Endometrium (tissue), 2 donors: Measurements from ENCODE around the gene ANKMY1.

Experiments used
- FAIRE-seq: peaks from 2 replicates; lab custom pipeline; 2012; peaks lifted over from hg19 to GRCh38; lab: Jason Lieb, UNC
- donor health status: control.
- donor health status: control.

The ANKMY1 gene

GRCh38 chr2:240594511-240595380 lies 37.0 kb upstream of the ANKMY1 start:
- FAIRE-seq: no peak

DNA sequence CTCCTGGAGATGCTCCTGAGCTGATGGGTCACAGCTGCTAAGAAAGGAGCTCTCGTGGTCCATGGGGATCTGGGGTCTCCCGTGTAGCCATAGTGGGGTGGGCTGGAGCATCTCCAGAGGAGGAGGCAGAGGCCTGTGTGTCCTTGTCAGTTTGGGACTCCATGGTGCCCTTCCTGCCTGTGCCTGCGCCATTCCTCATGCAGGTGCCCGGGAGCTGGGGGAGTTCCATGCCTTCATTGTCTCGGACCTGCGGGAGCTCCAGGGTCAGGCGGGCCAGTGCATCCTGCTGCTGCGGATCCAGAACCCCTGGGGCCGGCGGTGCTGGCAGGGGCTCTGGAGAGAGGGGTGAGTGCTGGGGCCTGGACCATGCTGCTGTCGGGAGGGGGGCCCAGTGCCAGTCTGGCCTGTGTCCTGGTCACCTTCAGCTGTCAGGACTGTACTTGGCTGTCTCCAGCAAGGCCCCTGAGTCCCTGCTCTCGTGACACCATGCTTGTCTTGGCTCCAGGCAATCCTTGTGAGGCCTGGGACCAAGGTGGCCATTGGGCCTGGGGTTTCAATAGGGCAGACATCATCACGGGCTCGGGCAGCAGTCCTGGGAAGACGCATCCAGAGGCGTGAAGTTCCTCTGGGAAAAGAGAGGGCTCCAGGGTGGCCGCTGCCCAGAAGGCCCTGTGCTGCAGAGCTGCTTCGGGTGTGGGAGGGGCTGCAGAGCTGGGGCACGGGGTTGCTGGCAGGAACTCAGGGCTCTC lies 36.1 kb upstream of the ANKMY1 start:
- no peak for FAIRE-seq

DNA sequence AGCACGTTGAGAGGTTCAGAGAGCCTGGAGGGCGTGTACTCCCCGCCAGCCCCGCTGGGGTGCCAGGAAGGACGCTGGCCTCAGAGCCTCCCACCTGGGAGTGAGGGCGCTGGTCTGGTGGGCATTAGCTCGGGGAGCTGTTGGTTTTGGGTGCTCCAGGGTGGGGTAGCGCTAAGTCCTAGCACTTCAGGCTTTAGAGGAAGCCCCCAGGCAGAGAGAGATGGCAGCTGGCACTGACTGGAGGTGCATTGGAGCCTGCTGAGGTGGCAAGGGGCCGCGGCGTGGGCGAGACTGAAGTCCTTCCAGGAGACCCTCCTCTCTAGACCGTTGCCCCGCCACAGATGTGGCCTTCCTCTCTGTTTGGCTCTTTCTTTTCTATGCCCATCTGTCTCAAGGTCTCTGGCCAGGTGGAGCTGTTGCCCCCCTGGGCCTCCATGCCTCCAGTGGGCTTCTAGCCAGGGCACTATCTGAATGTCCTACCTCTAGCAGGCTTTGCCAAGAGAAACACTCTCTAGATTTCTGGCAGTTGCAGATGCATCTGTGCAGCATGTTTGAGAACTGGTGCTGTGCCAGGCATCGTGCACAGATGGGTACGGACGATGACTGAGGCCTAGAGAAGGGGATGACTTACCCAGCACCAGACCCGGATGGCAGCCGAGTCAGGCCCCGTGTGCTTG lies 35.4 kb upstream of the ANKMY1 start:
- no peak for FAIRE-seq

DNA sequence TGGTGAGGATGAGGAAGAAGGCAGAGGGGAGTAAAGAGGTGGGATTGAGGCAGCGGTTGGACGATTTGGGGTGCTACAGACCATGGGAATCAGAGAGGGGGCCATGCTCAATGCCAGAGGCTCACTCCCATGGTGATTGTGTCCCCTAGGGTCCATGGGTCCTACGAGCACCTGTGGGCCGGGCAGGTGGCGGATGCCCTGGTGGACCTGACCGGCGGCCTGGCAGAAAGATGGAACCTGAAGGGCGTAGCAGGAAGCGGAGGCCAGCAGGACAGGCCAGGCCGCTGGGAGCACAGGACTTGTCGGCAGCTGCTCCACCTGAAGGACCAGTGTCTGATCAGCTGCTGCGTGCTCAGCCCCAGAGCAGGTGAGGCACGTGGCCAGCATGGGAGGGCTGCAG lies 34.0 kb upstream of the ANKMY1 start:
- FAIRE-seq: no peak

DNA sequence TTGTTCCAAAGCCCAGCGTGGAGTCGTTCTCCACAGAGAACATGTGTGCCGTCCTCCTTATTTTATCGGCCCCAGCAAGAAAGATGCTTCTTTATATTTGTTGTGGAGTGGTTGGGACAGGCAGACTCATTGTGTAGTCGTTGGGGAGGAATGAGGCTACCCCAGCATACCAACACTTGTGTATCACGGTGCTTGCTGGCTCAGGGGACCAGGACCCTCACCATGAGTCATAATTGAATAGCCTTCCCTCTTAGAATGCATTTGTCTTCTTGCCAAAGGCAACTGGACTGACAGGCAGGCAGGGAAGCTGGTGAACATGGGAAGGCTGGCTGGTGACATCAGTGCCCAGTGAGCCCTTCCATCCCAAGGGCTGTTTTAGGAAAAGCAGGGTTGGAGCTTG lies 33.4 kb upstream of the ANKMY1 start:
- FAIRE-seq: no peak

GRCh38 chr2:240590681-240591111 lies 32.9 kb upstream of the ANKMY1 start:
- FAIRE-seq: no peak

GRCh38 chr2:240589850-240590525 lies 32.2 kb upstream of the ANKMY1 start:
- FAIRE-seq: no peak

DNA sequence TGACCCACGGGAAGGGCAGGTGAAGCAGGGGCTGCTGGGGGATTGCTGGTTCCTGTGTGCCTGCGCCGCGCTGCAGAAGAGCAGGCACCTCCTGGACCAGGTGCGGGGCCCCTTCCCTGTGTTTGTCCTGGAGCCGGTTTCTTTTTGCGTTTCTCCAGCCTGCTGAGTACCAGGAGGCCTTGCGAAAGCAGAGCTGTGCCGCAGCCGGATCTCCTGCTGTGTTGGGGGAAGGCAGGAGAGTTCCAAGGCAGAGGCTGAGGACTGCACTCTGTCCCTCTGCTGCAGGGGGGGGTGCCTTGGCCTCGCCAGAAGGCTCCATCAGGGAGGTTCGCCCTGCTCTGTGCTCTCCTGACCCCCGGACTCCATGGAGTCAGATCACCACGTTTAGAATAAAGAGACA lies 31.6 kb upstream of the ANKMY1 start:
- FAIRE-seq: no peak

DNA sequence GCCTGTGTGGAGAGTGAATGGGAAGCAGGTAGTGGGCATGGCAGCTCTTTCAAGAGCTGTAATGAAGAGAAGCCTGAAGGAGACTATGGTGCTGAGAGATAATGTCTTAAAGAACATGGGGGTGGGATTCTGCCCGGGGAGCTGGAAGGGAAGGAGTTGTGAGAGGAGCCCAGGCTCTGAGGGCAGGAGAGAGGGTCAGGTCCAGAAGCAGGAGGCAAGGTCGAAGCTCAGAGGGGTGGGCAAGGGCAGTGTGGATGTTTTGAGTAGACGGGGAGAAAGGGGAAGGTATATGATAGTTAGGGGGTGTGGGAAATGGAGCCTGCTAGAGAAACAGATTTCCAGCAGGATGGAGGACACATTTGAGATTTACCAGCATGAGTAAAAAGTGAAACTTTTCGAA lies 30.9 kb upstream of the ANKMY1 start:
- no peak for FAIRE-seq

DNA sequence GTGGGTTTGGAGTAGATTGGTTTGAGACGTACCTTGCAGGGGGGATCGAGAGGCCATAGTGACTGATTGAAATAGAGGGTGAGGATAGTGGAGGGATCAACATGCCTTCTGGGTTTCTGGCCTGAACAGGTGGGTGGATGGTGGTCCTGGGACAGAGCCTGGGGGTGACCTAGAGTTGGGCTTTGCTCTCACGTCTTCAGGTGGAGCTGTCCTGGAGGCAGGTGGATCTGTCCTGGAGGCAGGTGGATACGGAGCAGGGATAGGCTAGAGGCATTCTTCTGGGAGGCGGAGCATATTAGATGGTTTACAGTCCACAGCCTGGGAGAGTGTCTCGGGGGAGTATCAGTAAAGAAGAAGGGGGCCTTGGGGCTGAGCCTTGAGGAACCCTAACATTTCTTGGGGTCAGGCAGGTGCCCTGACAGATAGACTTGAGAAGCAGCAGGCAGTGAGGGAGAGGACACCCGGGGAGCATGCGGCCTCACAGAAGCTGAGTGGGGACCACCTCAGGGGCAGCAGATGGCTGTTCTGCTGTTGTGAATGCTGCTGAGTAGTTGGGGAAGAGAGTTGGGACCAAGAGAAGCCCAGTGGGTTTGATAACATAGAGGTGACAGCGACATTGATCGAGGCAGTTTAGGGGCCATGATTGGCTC lies 30.3 kb upstream of the ANKMY1 start:
- FAIRE-seq: no peak

DNA sequence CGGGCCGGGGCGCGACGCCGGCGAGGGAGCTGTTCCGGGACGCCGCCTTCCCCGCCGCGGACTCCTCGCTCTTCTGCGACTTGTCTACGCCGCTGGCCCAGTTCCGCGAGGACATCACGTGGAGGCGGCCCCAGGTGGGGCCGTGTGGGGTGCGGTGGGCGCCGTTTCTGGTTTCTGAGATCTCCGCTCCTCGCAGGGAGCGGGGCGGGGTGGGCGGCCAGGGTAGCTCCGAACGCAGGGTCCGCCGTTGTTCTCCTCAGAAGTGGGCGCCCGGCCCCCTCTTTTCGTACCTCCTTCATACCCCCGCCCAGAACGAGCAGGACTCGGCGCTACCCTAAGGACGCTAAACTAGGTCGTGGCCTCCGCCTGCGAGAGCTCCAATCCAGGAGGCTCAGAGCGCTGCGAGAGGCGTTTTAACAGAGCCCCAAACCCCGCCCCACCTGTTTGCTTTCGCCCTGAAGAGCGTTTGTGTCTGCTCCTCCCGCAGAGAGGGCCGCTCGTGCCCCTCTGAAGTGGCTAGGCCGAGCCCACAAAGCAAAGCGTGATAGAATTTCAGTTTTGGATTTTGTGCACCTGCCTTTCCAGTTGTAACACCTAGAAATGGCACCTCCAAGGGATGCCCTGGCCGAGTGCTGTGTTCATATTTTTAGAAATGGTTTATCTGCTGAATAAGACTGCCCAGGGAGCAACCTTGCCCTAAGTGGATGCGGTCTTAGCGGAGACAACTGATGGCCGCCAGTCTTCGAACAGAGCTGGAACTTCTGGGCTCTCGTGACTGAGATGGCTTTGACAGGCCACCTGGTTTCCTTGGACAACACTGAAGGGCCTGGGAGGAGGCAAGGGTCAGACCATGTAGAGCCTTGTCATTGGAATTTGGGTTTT lies 29.4 kb upstream of the ANKMY1 start:
- FAIRE-seq: no peak

DNA sequence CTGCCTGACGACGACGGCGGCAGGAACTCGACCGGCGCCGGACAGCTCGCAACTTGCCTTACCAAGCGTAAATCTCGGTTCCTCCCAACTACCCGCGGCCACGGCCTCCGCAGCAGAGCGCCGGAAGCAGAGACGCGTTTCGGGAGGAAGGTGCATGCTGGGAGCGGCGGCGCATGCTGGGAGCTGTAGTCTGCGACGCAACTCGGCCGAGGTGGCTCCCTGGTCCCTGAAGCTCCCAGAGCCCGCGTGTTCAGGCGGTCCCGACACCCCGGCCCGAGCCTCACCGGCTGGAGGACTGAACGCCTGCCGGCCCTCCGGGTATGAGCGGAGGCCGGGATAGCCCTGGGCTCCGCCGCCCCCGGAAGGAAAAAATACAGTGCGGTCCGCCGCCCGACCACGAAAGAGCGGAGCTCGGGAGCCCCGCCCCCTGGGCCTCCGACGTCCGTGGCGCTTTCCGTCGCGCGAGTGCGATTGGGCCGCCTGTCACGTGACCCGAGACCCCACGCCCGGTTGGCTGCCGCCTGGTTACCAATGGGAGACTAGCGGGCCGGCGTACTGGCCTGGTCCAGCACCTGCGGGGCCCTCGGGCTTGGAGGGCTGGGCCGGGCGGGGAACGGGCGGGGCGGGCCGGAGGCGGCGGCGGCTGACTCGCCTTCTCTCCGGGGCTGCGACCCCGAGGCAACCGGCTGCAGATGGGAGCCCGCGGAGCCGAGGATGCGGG lies 28.6 kb upstream of the ANKMY1 start, which contains the start of gene CAPN10:
CAPN10 (plus strand) TSS at position 537 of the 721 bp plus-strand sequence; CDS start at position 715, 178 bp downstream.
- no peak for FAIRE-seq

- no peak for FAIRE-seq
Observed at GRCh38 chr2:240585681-240586197, 28.0 kb upstream of the ANKMY1 start.

DNA sequence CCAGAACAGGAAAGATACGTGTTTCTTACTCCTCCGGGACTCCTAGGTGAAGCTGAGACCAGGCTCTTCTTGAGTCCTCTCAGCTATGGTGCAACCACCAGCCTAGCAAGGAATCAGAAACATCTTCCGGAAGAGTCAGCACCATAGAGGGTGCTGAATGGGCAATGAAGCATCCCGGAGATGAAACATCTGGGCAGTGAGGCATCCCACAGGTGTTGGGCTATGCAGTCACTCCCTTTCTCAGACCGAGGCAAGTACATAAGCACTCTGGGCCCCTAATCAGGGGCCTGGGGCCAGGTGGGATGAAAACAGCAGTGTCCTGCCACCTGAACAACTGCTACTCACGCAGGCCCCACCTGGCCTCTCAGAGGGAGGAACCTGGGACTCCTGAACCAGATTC lies 27.3 kb upstream of the ANKMY1 start:
- FAIRE-seq: no peak

DNA sequence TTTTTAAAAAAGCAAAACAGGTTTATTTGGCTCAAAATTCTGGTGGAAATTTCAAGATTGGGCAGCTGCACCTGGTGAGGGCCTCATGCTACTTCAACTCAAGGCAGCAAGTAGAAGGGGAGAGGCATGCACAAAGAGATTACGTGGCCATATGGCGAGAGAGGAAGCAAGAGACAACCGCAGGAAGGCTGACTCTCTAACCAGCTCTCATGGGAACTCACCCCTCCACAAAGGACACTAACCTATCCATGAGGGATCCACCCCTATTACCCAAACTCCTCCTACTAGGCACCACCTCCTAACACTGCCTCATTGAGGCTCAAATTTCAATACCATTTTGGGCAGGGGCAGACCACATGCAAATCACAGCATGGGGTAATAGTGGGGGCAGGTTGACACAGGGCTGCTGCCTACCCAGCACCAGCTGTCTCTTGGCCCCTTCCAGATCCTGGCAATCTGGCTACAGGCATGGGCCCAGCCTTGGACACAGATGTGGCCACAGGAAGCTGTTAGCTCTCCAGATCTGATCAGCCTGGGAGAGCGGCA lies 26.8 kb upstream of the ANKMY1 start:
- no peak for FAIRE-seq

DNA sequence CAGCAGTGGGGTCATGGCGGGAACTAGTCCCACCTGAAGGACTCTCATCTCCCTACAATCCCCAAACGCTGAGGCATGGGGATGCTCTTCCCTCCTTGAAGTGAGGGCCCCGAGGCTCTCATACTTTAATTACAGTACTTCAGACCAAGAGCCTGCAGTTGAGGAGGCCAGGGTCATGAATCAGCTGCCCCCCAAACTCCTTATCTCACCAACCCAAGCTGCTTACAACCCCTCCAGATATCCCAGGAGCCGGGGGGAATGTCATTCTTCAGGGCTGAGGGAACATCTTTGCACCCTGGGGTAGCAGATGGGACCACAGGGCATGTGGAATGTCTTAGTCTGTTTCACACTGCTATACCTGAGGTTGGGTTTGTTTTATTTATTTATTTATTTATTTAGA lies 26.0 kb upstream of the ANKMY1 start:
- FAIRE-seq: no peak

DNA sequence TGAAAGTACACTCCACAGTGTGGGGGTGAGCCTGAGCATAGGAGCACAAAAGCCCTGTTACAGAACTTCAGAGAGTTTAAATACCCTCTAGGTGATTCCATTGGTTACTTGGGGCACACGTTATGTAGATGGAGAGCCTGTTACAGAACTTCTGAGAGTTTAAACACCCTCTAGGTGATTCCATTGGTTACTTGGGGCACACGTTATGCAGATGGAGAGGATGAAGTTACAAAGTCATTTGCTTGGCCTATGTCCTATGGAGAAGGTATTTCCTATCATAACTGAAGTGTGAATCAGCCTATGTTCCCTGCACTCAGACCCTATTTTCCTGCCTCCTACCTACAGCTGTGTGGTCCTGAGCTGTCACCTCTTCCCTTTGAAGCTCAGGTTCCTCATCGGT lies 25.0 kb upstream of the ANKMY1 start:
- FAIRE-seq: no peak

GRCh38 chr2:240581811-240582210 lies 24.0 kb upstream of the ANKMY1 start:
- FAIRE-seq: no peak
